HUES48 (cell line): ENCODE results near the gene TRMT1L.
"Not testable (repeated sequence)": the region's sequence is repeated elsewhere in the genome, so short reads cannot be mapped to it uniquely, and the experiment has no call there.

Experiments
- H3K27ac ChIP-seq: one replicate; pipeline ENCODE4 v1.7.0; 2013; ENCODE audit warnings: low read depth, low read length, inconsistent platforms
- H3K27me3 ChIP-seq: 2 replicates; pipeline ENCODE4 v1.6.1; 2013; ENCODE audit warnings: mild to moderate bottlenecking, low read length; ENCODE audit not compliant: control insufficient read depth, insufficient read depth
- H3K36me3 ChIP-seq: 2 replicates; pipeline ENCODE4 v1.6.1; 2013; ENCODE audit warnings: low read length; ENCODE audit not compliant: control insufficient read depth, insufficient read depth
- H3K4me1 ChIP-seq: 2 replicates; pipeline ENCODE4 v1.6.1; 2013; ENCODE audit warnings: mild to moderate bottlenecking, low read length; ENCODE audit not compliant: control insufficient read depth, insufficient read depth
- H3K4me3 ChIP-seq: 2 replicates; pipeline ENCODE4 v1.5.1; 2013; ENCODE audit warnings: mild to moderate bottlenecking, low read depth, low read length
- H3K9ac ChIP-seq: 2 replicates; pipeline ENCODE4 v1.6.1; 2013; ENCODE audit warnings: mild to moderate bottlenecking, low read depth, low read length, moderate library complexity
- H3K9me3 ChIP-seq: 2 replicates; pipeline ENCODE4 v1.6.1; 2013; ENCODE audit warnings: low read length; ENCODE audit not compliant: control insufficient read depth, insufficient read depth

Gene TRMT1L, protein sequence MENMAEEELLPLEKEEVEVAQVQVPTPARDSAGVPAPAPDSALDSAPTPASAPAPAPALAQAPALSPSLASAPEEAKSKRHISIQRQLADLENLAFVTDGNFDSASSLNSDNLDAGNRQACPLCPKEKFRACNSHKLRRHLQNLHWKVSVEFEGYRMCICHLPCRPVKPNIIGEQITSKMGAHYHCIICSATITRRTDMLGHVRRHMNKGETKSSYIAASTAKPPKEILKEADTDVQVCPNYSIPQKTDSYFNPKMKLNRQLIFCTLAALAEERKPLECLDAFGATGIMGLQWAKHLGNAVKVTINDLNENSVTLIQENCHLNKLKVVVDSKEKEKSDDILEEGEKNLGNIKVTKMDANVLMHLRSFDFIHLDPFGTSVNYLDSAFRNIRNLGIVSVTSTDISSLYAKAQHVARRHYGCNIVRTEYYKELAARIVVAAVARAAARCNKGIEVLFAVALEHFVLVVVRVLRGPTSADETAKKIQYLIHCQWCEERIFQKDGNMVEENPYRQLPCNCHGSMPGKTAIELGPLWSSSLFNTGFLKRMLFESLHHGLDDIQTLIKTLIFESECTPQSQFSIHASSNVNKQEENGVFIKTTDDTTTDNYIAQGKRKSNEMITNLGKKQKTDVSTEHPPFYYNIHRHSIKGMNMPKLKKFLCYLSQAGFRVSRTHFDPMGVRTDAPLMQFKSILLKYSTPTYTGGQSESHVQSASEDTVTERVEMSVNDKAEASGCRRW

DNA sequence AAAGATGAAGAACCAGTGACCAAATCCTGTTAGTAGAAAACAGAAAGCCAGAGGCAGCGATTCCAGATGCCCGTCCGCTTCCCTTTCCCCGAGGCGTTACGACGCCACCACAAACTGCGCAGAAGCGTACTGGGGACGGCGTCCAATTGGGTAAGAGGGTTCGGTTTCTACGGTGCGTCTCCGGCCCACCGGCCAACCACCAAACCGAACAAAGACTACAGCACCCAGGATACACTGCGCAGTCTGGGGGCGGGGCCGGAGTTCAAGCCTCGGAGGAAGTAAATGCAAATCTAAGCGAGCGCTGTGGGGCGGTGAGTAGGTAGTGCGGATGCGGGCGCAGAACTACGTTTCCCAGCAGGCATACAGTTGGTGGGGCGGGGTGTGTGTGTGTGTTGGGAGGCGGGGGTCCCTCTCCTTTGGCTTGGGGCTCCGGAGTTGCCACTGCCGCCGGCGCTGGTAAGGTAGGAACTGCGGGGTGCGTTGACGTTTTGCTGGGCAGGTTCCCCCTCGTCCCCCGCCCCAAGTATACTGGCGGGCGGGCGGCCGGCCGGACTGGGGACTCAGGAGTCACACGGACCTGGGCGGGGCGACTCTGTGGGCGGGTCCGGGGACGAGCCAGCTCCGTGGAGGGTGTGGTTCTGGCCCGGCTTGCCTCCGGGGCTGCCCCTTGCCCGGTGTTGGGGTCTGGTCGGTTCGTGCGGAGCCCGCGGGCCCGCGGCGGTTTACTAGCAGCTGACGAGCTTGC, at the start of gene TRMT1L, which contains the start of gene SWT1:
Gene TRMT1L, minus strand, starts transcription at position 100 of the 745 bp plus-strand sequence. CDS start 241 bp downstream, outside the sequence.
Gene SWT1, plus strand, starts transcription at position 314 of the 745 bp plus-strand sequence. CDS start 3,675 bp downstream, outside the sequence.
- H3K36me3 ChIP-seq: no peaks in the 10 kb centered on the region
- no peaks in the 10 kb centered on the region for H3K27me3 ChIP-seq
- peaks cover 6% of the 10 kb centered on the region for H3K4me1 ChIP-seq

GRCh38 chr1:185200889-185201288, 44.1 kb upstream of the TRMT1L start:
- no peak overlapping the region for H3K27ac ChIP-seq
- H3K27me3 ChIP-seq: no peaks in the 10 kb centered on the region

More for the DNA sequence above, at the start of gene TRMT1L, which contains the start of gene SWT1:
- Histone ChIP-seq H3K9ac (peak within 1 kb of the TSS; percentile 89), H3K27ac (peak within 1 kb of the TSS; percentile 97), H3K4me3 (peak within 1 kb of the TSS; percentile 92), H3K9me3 (no peaks in the 10 kb centered on the region)

DNA sequence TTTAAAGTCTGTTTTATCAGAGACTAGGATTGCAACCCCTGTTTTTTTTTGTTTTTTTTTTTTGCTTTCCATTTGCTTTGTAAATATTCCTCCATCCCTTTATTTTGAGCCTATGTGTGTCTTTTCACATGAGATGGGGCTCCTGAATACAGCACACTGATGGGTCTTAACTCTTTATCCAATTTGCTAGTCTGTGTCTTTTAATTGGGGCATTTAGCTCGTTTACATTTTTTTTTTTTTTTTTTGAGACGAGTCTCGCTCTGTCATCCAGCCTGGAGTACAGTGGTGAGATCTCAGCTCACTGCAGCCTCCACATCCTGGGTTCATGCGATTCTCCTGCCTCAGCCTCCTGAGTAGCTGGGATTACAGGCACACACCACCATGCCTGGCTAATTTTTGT, 42.0 kb upstream of the TRMT1L start:
- not testable (repeated sequence) for H3K9ac ChIP-seq, H3K27me3 ChIP-seq

More at GRCh38 chr1:185200889-185201288, 44.1 kb upstream of the TRMT1L start:
- H3K4me3 ChIP-seq: no peak overlapping the region
- H3K4me1 ChIP-seq: no peaks in the 10 kb centered on the region
- no peaks in the 10 kb centered on the region for H3K36me3 ChIP-seq
- no peak overlapping the region for H3K9ac ChIP-seq
- H3K9me3 ChIP-seq: no peaks in the 10 kb centered on the region

DNA sequence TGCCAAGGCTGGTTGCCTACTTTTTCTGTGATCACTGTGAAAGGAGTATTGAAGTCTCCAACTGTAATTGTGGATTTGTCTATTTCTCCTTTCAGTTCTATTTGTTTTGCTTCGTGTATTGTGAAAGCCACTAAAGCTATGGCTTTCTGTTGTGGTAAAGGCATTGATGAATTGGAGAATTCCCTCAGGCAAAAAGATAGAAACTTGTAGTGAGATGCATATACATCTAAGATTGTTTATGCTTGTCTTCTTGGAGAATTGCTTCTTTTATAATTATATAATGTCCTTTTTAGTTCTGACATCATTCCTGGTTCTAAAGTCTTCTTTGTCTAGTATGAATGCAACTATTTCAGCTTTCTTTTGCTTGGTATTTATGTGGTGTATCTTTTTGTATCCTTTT, 37.0 kb upstream of the TRMT1L start:
- no peak overlapping the region for H3K27ac ChIP-seq
- no peaks in the 10 kb centered on the region for H3K36me3 ChIP-seq
- H3K27me3 ChIP-seq: no peaks in the 10 kb centered on the region
- H3K4me3 ChIP-seq: no peak overlapping the region
- no peaks in the 10 kb centered on the region for H3K4me1 ChIP-seq
- H3K9me3 ChIP-seq: no peaks in the 10 kb centered on the region
- no peak overlapping the region for H3K9ac ChIP-seq

More for the DNA sequence above, 42.0 kb upstream of the TRMT1L start:
- not testable (repeated sequence) for H3K9me3 ChIP-seq, H3K27ac ChIP-seq, H3K4me1 ChIP-seq, H3K4me3 ChIP-seq, H3K36me3 ChIP-seq

DNA sequence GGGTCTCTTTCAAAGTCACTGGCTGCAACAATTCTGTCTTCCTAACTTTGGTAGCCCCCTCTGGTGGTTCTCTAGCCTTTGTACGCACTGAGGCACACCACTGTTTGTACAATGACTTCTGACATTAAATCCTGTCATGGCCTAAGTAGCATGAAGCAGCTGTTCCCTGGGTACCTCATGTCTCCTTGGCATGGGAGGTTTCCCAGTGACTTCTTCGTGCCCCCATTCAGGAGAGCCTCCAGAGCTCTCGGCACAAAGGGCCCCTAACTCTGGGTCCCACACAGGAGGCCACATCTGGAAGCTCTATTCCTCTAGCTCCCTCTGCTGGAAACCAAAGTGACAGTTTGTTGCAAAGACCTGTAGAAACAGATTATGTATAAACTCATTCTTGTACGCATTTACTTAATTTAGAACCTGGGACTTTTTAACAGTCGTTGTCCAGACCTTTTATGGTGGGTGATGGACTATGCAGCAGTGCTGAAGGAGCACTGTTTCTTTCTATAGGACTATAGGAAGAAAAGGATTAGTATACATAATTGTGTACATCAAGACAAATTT, 13.6 kb upstream of the TRMT1L start:
- Histone ChIP-seq H3K9ac (no peak overlapping the region), H3K27me3 (no peaks in the 10 kb centered on the region), H3K4me1 (no peaks in the 10 kb centered on the region), H3K36me3 (no peaks in the 10 kb centered on the region), H3K4me3 (no peak overlapping the region), H3K9me3 (no peaks in the 10 kb centered on the region), H3K27ac (no peak overlapping the region)

DNA sequence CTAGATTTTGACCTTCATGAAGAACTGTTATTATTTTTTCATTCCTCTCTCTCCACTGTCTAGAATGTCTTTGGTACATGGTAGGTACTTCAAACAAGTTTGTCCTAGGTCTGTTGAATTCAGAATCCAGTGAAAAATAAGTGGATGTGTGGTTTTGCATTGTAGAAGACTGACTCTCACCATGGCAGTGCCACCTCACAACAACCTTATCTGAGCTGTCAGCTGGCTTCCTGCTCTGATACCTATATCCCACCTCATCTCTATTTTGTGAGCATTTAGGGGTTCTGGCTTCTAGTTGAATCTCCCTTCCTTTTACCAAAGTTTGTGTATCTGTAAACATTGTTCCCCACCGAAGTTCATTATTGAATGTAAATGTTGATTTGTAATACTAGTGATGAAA, 9.4 kb upstream of the TRMT1L start:
- Histone ChIP-seq H3K9ac (no peak overlapping the region), H3K4me3 (no peak overlapping the region), H3K9me3 (no peaks in the 10 kb centered on the region), H3K27me3 (no peaks in the 10 kb centered on the region), H3K36me3 (no peaks in the 10 kb centered on the region), H3K4me1 (no peaks in the 10 kb centered on the region), H3K27ac (no peak overlapping the region)

DNA sequence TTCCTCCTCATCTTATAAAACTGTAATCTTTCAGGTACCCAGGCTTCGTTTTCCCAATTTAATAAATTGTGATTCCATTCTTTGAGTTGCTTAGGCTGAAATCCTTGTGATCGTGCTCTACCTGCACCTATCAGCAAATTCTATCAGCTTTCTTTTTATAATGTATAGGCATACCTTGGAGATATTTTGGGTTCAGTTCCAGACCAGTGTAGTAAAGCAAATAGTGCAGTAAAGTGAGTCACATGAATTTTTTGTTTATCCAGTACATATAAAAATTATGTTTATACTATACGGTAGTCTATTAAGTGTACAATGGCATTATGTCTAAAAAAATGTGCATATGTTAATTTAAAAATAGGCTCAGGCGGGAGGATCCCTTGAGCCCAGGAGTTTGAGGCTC, 5.7 kb upstream of the TRMT1L start:
- H3K27me3 ChIP-seq: no peaks in the 10 kb centered on the region
- no peaks in the 10 kb centered on the region for H3K9me3 ChIP-seq
- no peak overlapping the region for H3K27ac ChIP-seq
- H3K9ac ChIP-seq: no peak overlapping the region
- no peaks in the 10 kb centered on the region for H3K36me3 ChIP-seq
- no peaks in the 10 kb centered on the region for H3K4me1 ChIP-seq
- no peak overlapping the region for H3K4me3 ChIP-seq

DNA sequence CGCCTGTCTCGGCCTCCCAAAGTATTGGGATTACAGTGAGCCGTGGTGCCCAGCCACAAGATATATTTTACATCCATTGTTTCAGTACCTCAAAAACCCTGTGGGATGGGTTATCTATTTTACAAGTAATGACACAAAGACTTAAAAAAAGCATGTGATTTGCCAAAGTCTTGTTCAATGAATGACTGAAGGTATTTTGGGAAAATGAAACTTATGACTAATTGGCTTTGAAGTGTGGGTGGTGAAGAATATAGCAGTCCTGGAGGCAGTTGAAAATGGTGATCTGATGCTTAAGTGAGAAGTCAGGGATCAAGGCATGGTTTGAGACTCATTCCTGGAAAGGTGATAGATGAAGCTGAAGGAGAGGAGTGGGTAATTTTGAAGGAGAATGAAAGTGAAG, 3.2 kb upstream of the TRMT1L start:
- Histone ChIP-seq H3K9ac (no peak overlapping the region), H3K27me3 (no peaks in the 10 kb centered on the region), H3K36me3 (no peaks in the 10 kb centered on the region), H3K27ac (no peak overlapping the region), H3K4me3 (no peak overlapping the region), H3K4me1 (peaks cover 6% of the 10 kb centered on the region), H3K9me3 (no peaks in the 10 kb centered on the region)

DNA sequence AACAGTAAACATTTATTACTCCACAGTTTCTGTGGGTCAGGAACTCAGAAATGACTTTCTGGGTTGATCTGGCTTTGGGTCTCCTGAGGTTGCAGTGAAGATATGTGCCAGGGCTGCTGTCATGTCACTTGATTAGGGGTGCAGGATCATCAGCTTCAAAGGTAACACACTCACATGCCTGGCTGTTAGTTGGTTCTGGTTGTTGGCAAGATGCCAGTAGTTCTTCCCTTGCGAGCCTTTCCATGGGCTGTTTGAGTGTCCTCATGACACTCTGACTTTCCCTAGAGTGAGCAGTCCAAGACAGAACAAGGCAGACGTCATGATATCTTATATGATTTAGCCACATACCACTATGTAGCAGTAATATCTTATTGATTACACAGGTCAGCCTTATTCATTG, 2.0 kb upstream of the TRMT1L start:
- Histone ChIP-seq H3K27me3 (no peaks in the 10 kb centered on the region), H3K36me3 (no peaks in the 10 kb centered on the region), H3K4me3 (no peak overlapping the region), H3K27ac (no peak overlapping the region), H3K9me3 (no peaks in the 10 kb centered on the region), H3K4me1 (peaks cover 6% of the 10 kb centered on the region), H3K9ac (no peak overlapping the region)

GRCh38 chr1:185157599-185158412, 1.1 kb upstream of the TRMT1L start:
- Histone ChIP-seq H3K36me3 (no peaks in the 10 kb centered on the region), H3K4me1 (peaks cover 6% of the 10 kb centered on the region), H3K9ac (peak overlapping the region; percentile 52; the same call in 1 of the 2 replicates), H3K4me3 (peak overlapping the region; percentile 92), H3K27me3 (no peaks in the 10 kb centered on the region), H3K27ac (peak overlapping the region; percentile 79), H3K9me3 (no peaks in the 10 kb centered on the region)
